OCI-LY3 (cell line): ENCODE data around the gene NOCT.

Experiments used
- H2AFZ ChIP-seq: fragments of 200-600, 300-600 bp; shearing (Covaris generic); 2 replicates; pipeline ENCODE4 v1.6.0; 2014; ENCODE audit warnings: antibody characterized with exemption, low read depth, low read length
- H3K27ac ChIP-seq: fragments of 200-600, 300-600 bp; sonication (generic); 2 replicates; pipeline ENCODE4 v1.5.1; 2014; ENCODE audit warnings: mild to moderate bottlenecking, low read length, moderate library complexity, mixed read lengths
- H3K27me3 ChIP-seq: fragments of 200-600, 300-600 bp; sonication (generic); 2 replicates; pipeline ENCODE4 v1.6.1; 2014; ENCODE audit warnings: low read depth, low read length, mixed read lengths
- H3K36me3 ChIP-seq: fragments of 200-600, 300-600 bp; sonication (generic); replicated peaks from 2 replicates; pipeline ENCODE3; 2014; ENCODE audit warnings: low read depth, low read length, mixed read lengths
- H3K4me1 ChIP-seq: fragments of 300-600, 200-600 bp; sonication (generic); 2 replicates; pipeline ENCODE4 v1.6.1; 2014; ENCODE audit warnings: low read length, mixed read lengths
- H3K4me2 ChIP-seq: fragments of 200-600, 300-600 bp; sonication (generic); 2 replicates; pipeline ENCODE4 v1.6.1; 2014; ENCODE audit warnings: low read length, mixed read lengths
- H3K4me3 ChIP-seq: fragments of 300-600, 200-600 bp; sonication (generic); 2 replicates; pipeline ENCODE4 v1.5.1; 2014; ENCODE audit warnings: antibody characterized with exemption, mild to moderate bottlenecking, low read length, moderate library complexity
- H3K79me2 ChIP-seq: fragments of 300-600, 200-600 bp; shearing (Covaris generic); 2 replicates; pipeline ENCODE4 v1.6.1; 2014; ENCODE audit warnings: mild to moderate bottlenecking, low read length, mixed read lengths
- H3K9ac ChIP-seq: fragments of 300-600, 200-600 bp; shearing (Covaris generic); 2 replicates; pipeline ENCODE4 v1.6.0; 2014; ENCODE audit warnings: mild to moderate bottlenecking, low read length, moderate library complexity
- H3K9me3 ChIP-seq: fragments of 200-600, 300-600 bp; shearing (Covaris generic); 2 replicates; pipeline ENCODE4 v1.6.1; 2014; ENCODE audit warnings: low read length, mixed read lengths; ENCODE audit not compliant: insufficient read depth
- H4K20me1 ChIP-seq: fragments of 200-600, 300-600 bp; sonication (generic); 2 replicates; pipeline ENCODE4 v1.6.1; 2016; ENCODE audit warnings: low read length, mixed read lengths; ENCODE audit not compliant: insufficient read depth
- EZH2phosphoT487 ChIP-seq: fragments of 200-600 bp; shearing (Covaris generic); IDR thresholded peaks from 2 replicates; pipeline ENCODE4 v1.6.1; 2018; ENCODE audit warnings: antibody characterized with exemption, mixed run types, low read depth
- TF ChIP-seq, protein P1 (sequence below): fragments of 200-600, 300-600 bp; sonication (generic); IDR thresholded peaks from 2 replicates; pipeline ENCODE4 v1.5.1; 2014; ENCODE audit warnings: antibody characterized with exemption, low read length, low read depth

NOCT gene

DNA sequence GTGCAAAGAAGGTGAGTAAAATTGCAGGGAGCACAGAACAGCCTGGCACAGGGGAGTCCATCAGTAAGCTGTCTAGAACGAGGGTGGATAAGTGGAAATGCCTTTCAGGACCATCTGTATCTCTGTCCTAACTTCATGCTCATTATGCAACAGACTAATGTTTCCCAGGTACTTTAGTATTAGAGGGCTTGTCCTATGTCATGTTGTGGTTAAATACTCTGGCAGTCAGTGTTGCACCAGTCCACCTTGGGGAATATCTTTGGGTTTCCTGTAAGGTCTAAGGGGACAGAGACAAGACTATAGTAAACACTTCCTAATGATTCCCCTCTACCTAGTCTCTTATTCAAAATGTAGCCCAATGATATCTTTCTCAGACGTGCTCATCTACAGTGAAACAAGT, 21.3 kb downstream of the NOCT start:
- Histone ChIP-seq H4K20me1 (peaks cover 78% of the 10 kb centered on the region), H3K9ac (no peak overlapping the region), H3K27ac (no peak overlapping the region), H3K4me1 (no peaks in the 10 kb centered on the region), H2AFZ (no peak overlapping the region), H3K36me3 (peaks cover 37% of the 10 kb centered on the region), H3K79me2 (peaks cover 100% of the 10 kb centered on the region), H3K27me3 (no peaks in the 10 kb centered on the region), H3K4me3 (no peak overlapping the region), H3K9me3 (no peaks in the 10 kb centered on the region), H3K4me2 (no peak overlapping the region)
- TF ChIP-seq EZH2phosphoT487 = no peak
- TF ChIP-seq, protein P1, sequence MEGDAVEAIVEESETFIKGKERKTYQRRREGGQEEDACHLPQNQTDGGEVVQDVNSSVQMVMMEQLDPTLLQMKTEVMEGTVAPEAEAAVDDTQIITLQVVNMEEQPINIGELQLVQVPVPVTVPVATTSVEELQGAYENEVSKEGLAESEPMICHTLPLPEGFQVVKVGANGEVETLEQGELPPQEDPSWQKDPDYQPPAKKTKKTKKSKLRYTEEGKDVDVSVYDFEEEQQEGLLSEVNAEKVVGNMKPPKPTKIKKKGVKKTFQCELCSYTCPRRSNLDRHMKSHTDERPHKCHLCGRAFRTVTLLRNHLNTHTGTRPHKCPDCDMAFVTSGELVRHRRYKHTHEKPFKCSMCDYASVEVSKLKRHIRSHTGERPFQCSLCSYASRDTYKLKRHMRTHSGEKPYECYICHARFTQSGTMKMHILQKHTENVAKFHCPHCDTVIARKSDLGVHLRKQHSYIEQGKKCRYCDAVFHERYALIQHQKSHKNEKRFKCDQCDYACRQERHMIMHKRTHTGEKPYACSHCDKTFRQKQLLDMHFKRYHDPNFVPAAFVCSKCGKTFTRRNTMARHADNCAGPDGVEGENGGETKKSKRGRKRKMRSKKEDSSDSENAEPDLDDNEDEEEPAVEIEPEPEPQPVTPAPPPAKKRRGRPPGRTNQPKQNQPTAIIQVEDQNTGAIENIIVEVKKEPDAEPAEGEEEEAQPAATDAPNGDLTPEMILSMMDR = no peak

DNA sequence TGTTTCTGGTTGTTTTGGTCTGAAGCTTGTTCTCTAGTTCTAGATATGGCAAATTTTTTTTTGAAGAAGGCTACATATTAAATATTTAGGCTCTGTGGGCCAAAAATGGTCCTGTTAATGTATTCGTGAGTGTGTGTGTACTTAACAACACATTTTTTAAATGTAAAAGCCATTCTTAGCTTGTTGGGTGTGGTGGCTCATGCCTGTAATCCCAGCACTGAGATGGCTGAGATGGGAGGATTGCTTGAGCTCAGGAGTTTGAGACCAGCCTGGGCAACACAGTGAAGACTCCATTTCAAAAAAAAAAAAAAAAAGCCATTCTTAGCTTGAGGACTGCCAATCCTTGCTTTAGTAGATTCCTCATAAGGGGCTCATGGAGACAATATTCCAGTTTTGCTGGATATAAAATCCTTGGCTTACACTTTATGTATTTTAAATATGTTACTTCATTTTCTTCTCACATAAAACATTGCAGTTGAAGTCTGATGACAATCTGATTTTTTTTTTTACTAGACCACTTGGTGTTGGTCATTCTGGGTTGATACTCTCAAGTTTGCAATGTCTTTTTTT, 23.4 kb downstream of the NOCT start:
- Histone ChIP-seq H3K4me1 (no peaks in the 10 kb centered on the region), H3K9me3 (no peaks in the 10 kb centered on the region), H3K27ac (no peak overlapping the region), H3K36me3 (peaks cover 43% of the 10 kb centered on the region), H3K27me3 (no peaks in the 10 kb centered on the region), H2AFZ (no peak overlapping the region), H3K4me3 (no peak overlapping the region), H4K20me1 (peaks cover 70% of the 10 kb centered on the region), H3K4me2 (no peak overlapping the region), H3K79me2 (peaks cover 96% of the 10 kb centered on the region), H3K9ac (no peak overlapping the region)
- TF ChIP-seq, protein P1 = no peak
- no peak for TF ChIP-seq EZH2phosphoT487

DNA sequence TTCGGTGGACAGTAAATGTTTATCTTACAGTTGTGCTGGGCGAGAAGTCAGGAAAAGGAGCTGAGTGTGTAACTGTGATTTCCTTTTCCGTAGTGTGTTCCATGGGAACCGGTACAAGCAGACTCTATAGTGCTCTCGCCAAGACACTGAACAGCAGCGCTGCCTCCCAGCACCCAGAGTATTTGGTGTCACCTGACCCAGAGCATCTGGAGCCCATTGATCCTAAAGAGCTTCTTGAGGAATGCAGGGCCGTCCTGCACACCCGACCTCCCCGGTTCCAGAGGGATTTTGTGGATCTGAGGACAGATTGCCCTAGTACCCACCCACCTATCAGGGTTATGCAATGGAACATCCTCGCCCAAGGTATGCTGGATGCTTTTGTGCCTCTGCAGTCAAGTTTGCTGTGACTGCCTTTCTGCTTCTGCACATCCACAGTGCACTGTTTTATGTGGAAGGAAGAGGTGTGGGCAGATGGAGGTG, 27.4 kb downstream of the NOCT start:
- Histone ChIP-seq H3K4me2 (no peak overlapping the region), H4K20me1 (peaks cover 58% of the 10 kb centered on the region), H3K79me2 (peaks cover 85% of the 10 kb centered on the region), H3K27me3 (no peaks in the 10 kb centered on the region), H3K4me1 (no peaks in the 10 kb centered on the region), H3K9ac (no peak overlapping the region), H3K9me3 (no peaks in the 10 kb centered on the region), H3K4me3 (no peak overlapping the region), H2AFZ (no peak overlapping the region), H3K36me3 (peaks cover 50% of the 10 kb centered on the region), H3K27ac (no peak overlapping the region)
- TF ChIP-seq EZH2phosphoT487 = no peak
- TF ChIP-seq, protein P1 = no peak

DNA sequence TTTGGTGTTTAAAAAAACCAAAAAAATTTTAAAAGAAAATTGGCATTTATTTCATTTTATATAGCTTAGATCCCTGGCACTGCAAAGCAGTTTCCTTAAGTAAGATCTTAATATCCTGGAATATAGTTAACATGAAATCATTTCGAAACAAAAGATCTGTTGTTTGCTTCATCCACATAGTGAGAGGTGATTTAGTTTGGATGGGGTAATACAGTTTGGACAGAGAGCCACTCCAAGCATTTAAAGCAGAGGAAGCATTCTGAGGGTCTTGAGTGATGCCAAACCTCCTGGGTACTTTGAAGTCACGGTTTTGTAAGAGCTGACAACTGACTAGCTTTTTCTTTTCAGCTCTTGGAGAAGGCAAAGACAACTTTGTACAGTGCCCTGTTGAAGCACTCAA, 28.7 kb downstream of the NOCT start:
- TF ChIP-seq, protein P1 = no peak
- TF ChIP-seq EZH2phosphoT487 = no peak
- no peaks in the 10 kb centered on the region for H3K9me3 ChIP-seq
- peaks cover 54% of the 10 kb centered on the region for H3K36me3 ChIP-seq
- H3K27me3 ChIP-seq = no peaks in the 10 kb centered on the region
- no peak overlapping the region for H3K4me2 ChIP-seq
- H3K4me3 ChIP-seq = no peak overlapping the region
- peaks cover 54% of the 10 kb centered on the region for H4K20me1 ChIP-seq
- no peak overlapping the region for H2AFZ ChIP-seq
- H3K27ac ChIP-seq = no peak overlapping the region
- H3K4me1 ChIP-seq = no peaks in the 10 kb centered on the region
- no peak overlapping the region for H3K9ac ChIP-seq
- H3K79me2 ChIP-seq = peaks cover 84% of the 10 kb centered on the region
